H1 (cell line): Measurements from ENCODE around the gene SNX7. TPM values are rescaled to one million over a fixed set of nuclear protein-coding genes. Genes with fewer than 3 reads are reported as not detected.

Experiments
- CTCF ChIA-PET: fragments of 300-600 bp; sonication (Branson Sonifier 250); formaldehyde crosslinking; loops from one replicate; lab custom pipeline; 2021; ENCODE audit not compliant: partially characterized antibody; lab: Charles Lee
- POLR2A ChIA-PET: fragments of 300-600 bp; sonication (Branson Sonifier 250); formaldehyde crosslinking; loops from one replicate; lab custom pipeline; 2021; ENCODE audit warnings: inconsistent platforms; ENCODE audit not compliant: partially characterized antibody; lab: Charles Lee
- DNase-seq, 2 experiments: peaks; one replicate each; pipeline versions ENCODE4 v3.0.0 to v3.0.0-alpha.2; 2010 to 2022; ENCODE audit warnings: low spot score in 2 of 2, low read depth in 1 of 2, mixed read lengths in 1 of 2
- FAIRE-seq: peaks from 2 replicates; lab custom pipeline; 2011; peaks lifted over from hg19 to GRCh38; lab: Jason Lieb, UNC
- H2AFZ ChIP-seq: 2 replicates; pipeline ENCODE4 v1.8.1; 2012; ENCODE audit warnings: low read length, inconsistent platforms
- H2AK5ac ChIP-seq: 2 replicates; pipeline ENCODE4 v1.6.1; 2013; ENCODE audit warnings: low read depth, low read length
- H2BK120ac ChIP-seq: replicated peaks from 2 replicates; pipeline ENCODE3; 2013; ENCODE audit warnings: low read depth, low read length, inconsistent platforms
- H2BK12ac ChIP-seq: 2 replicates; pipeline ENCODE4 v1.6.1; 2013; ENCODE audit warnings: low read depth, low read length
- H2BK15ac ChIP-seq: 2 replicates; pipeline ENCODE4 v1.6.1; 2013; ENCODE audit warnings: low read length
- H2BK20ac ChIP-seq: 2 replicates; pipeline ENCODE4 v1.6.1; 2013; ENCODE audit warnings: low read length
- H2BK5ac ChIP-seq: 2 replicates; pipeline ENCODE4 v1.6.1; 2013; ENCODE audit warnings: low read depth, low read length
- H3K14ac ChIP-seq: 2 replicates; pipeline ENCODE4 v1.6.1; 2013; ENCODE audit warnings: inconsistent platforms; ENCODE audit not compliant: insufficient read length
- H3K18ac ChIP-seq: 2 replicates; pipeline ENCODE4 v1.6.1; 2013; ENCODE audit warnings: low read length; ENCODE audit errors: extremely low read depth
- H3K23ac ChIP-seq: 2 replicates; pipeline ENCODE4 v1.6.1; 2013; ENCODE audit warnings: inconsistent platforms; ENCODE audit not compliant: insufficient read length
- H3K23me2 ChIP-seq: 2 replicates; pipeline ENCODE4 v1.6.1; 2013; ENCODE audit warnings: low read depth, low read length
- H3K27ac ChIP-seq: 2 replicates; pipeline ENCODE4 v1.6.1; 2011; ENCODE audit warnings: low read depth, low read length, inconsistent platforms
- H3K27me3 ChIP-seq, 4 experiments: replicated peaks in 1 of 4; 1 replicate in 1 of 4; 2 replicates in 3 of 4; pipeline versions ENCODE4 v1.6.1 to v1.8.1; 2011 to 2013; ENCODE audit warnings: low read length in 3 of 4, mild to moderate bottlenecking in 3 of 4, inconsistent platforms in 2 of 4, mixed read lengths in 2 of 4, moderate library complexity in 1 of 4; ENCODE audit not compliant: control insufficient read depth in 3 of 4, insufficient read depth in 3 of 4; ENCODE audit errors: extremely low read depth in 1 of 4
- H3K36me3 ChIP-seq, 4 experiments: 2 replicates each; pipeline versions ENCODE4 v1.6.1 to v1.8.1; 2011 to 2013; ENCODE audit warnings: mild to moderate bottlenecking in 4 of 4, low read length in 3 of 4, moderate library complexity in 2 of 4, control low read depth in 1 of 4, inconsistent platforms in 1 of 4; ENCODE audit not compliant: insufficient read depth in 4 of 4, control insufficient read depth in 2 of 4
- H3K4ac ChIP-seq: replicated peaks from 2 replicates; pipeline ENCODE3; 2013; ENCODE audit warnings: low read length, low read depth, mixed read lengths, inconsistent platforms; ENCODE audit not compliant: insufficient read length
- H3K4me1 ChIP-seq, 4 experiments: replicated peaks in 1 of 4; 1 replicate in 1 of 4; 2 replicates in 3 of 4; pipeline versions ENCODE4 v1.6.1 to v1.8.1; 2011 to 2013; ENCODE audit warnings: low read length in 3 of 4, inconsistent platforms in 2 of 4, mixed read lengths in 1 of 4; ENCODE audit not compliant: insufficient read depth in 4 of 4, control insufficient read depth in 3 of 4
- H3K4me2 ChIP-seq, 2 experiments: 2 replicates each; pipeline versions ENCODE4 v1.6.1 to v1.8.1; 2011 to 2013; ENCODE audit warnings: low read depth in 2 of 2, low read length in 2 of 2, control low read depth in 1 of 2, inconsistent platforms in 1 of 2, mild to moderate bottlenecking in 1 of 2; ENCODE audit not compliant: insufficient read depth in 1 of 2
- H3K4me3 ChIP-seq, 4 experiments: fragments of 200-600, 300-600 bp in 1 of 4; sonication (generic), shearing (Covaris generic), sonication (Bioruptor Twin) in 1 of 4; 2 replicates each; pipeline versions ENCODE4 v1.5.1 to v1.8.1; 2011 to 2016; ENCODE audit warnings: low read length in 4 of 4, low read depth in 3 of 4, control low read depth in 2 of 4, inconsistent platforms in 2 of 4, mild to moderate bottlenecking in 2 of 4, mixed read lengths in 1 of 4, moderate library complexity in 1 of 4; ENCODE audit not compliant: insufficient read depth in 2 of 4; ENCODE audit errors: extremely low read depth in 1 of 4
- H3K56ac ChIP-seq: replicated peaks from 2 replicates; pipeline ENCODE3; 2013; ENCODE audit warnings: low read depth, mild to moderate bottlenecking, mixed read lengths, low read length, inconsistent platforms; ENCODE audit not compliant: insufficient read length
- H3K79me1 ChIP-seq: 2 replicates; pipeline ENCODE4 v1.6.1; 2013; ENCODE audit warnings: low read depth, low read length, control low read depth
- H3K79me2 ChIP-seq, 2 experiments: 2 replicates each; pipeline versions ENCODE4 v1.6.1 to v1.8.1; 2012 to 2013; ENCODE audit warnings: low read length in 2 of 2, mild to moderate bottlenecking in 2 of 2, inconsistent platforms in 1 of 2; ENCODE audit not compliant: insufficient read depth in 2 of 2, control insufficient read depth in 1 of 2
- H3K9ac ChIP-seq, 4 experiments: replicated peaks in 1 of 4; 1 replicate in 1 of 4; 2 replicates in 3 of 4; pipeline versions ENCODE4 v1.6.1 to v1.8.1; 2011 to 2013; ENCODE audit warnings: low read depth in 3 of 4, low read length in 3 of 4, control low read depth in 2 of 4, mild to moderate bottlenecking in 2 of 4, moderate library complexity in 2 of 4, inconsistent platforms in 1 of 4; ENCODE audit errors: extremely low read depth in 1 of 4
- H3K9me3 ChIP-seq, 2 experiments: 2 replicates each; pipeline versions ENCODE4 v1.6.1 to v1.8.1; 2012 to 2013; ENCODE audit warnings: mild to moderate bottlenecking in 2 of 2, moderate library complexity in 2 of 2, control low read depth in 1 of 2, inconsistent platforms in 1 of 2, low read depth in 1 of 2, low read length in 1 of 2, mixed read lengths in 1 of 2; ENCODE audit not compliant: insufficient read depth in 2 of 2
- H4K20me1 ChIP-seq, 2 experiments: replicated peaks in 1 of 2; 2 replicates each; pipeline versions ENCODE3 to v1.8.1; 2011 to 2013; ENCODE audit warnings: inconsistent platforms in 2 of 2, low read length in 2 of 2, mild to moderate bottlenecking in 1 of 2; ENCODE audit not compliant: insufficient read depth in 2 of 2, control insufficient read depth in 1 of 2
- H4K5ac ChIP-seq: 2 replicates; pipeline ENCODE4 v1.6.1; 2013; ENCODE audit warnings: low read length, low read depth, mixed read lengths, inconsistent platforms; ENCODE audit not compliant: insufficient read length
- H4K8ac ChIP-seq: 2 replicates; pipeline ENCODE4 v1.8.0; 2013; ENCODE audit warnings: mild to moderate bottlenecking, moderate library complexity, low read length, inconsistent platforms; ENCODE audit not compliant: insufficient read depth; ENCODE audit errors: extremely low read depth
- H4K91ac ChIP-seq: replicated peaks from 2 replicates; pipeline ENCODE3; 2013; ENCODE audit warnings: low read length, mixed read lengths, inconsistent platforms; ENCODE audit not compliant: insufficient read length
- CHD2 ChIP-seq: IDR thresholded peaks from 2 replicates; pipeline ENCODE4 v1.6.1; 2012; ENCODE audit warnings: low read length, improper control_type of control experiment
- WGBS, 2 experiments: shearing (Covaris generic) in 1 of 2; methylation state at CpG; one replicate each; pipeline versions ENCODE4 v1.1.6 to v1.1.7; 2013 to 2015; ENCODE audit warnings: low lambda C conversion rate in 2 of 2, mixed read lengths in 2 of 2, inconsistent platforms in 1 of 2, low coverage in 1 of 2, missing lambda C conversion rate in 1 of 2; ENCODE audit not compliant: insufficient replicate concordance in 2 of 2, insufficient coverage in 1 of 2, insufficient read length in 1 of 2; ENCODE audit errors: extremely low coverage in 1 of 2, missing lambda C conversion rate in 1 of 2; 5-methylcytosine and 5-hydroxymethylcytosine counted together
- polyA plus RNA-seq, 7 experiments: library from polyadenylated mRNA; depleted of rRNA in 3 of 7; stranded (reverse) in 5 of 7; unstranded in 2 of 7; fragments of >200 nt in 5 of 7; fragments of 200-250 nt in 2 of 7; gene quantifications; 1 replicate in 5 of 7; 2 replicates in 1 of 7; 4 replicates in 1 of 7; pipeline versions ENCODE4 v1.2.1 to v1.2.3, GENCODE V29; 2011 to 2013; ENCODE audit warnings: missing spikeins in 2 of 7, mixed read lengths in 2 of 7
- total RNA-seq: library from RNA; stranded (reverse); fragmentation: NEBNext Ultra II Directional; extraction: Animal tissue kit (Norgen Biotek cat#: 25700); gene quantifications from 2 replicates; pipeline ENCODE4 v1.2.1, GENCODE V29; 2021

The SNX7 gene
- total and polyA plus RNA-seq, 2 of the 8 experiments (the other 6 are each of a cell fraction or from before 2014, with no cell fraction given): 9.2 to 23.8 TPM

- Histone ChIP-seq H2BK20ac (no peak overlapping the region), H2BK120ac (no peak overlapping the region), H3K36me3 (no peaks in the 10 kb centered on the region), H2AK5ac (no peak overlapping the region), H2BK12ac (no peak overlapping the region), H3K14ac (no peak overlapping the region), H2BK5ac (no peak overlapping the region), H3K4me2 (no peak overlapping the region), H4K8ac (no peak overlapping the region), H4K5ac (no peak overlapping the region), H3K27me3 (no peaks in the 10 kb centered on the region), H3K23me2 (no peaks in the 10 kb centered on the region), H4K20me1 (no peaks in the 10 kb centered on the region), H2BK15ac (no peak overlapping the region), H3K23ac (no peak overlapping the region), H3K18ac (no peak overlapping the region), H3K27ac (no peak overlapping the region), H3K56ac (no peak overlapping the region), H3K9ac (no peak overlapping the region), H3K79me1 (no peaks in the 10 kb centered on the region), H3K4ac (no peak overlapping the region), H3K4me3 (no peak overlapping the region), H3K9me3 (no peaks in the 10 kb centered on the region), H3K4me1 (no peaks in the 10 kb centered on the region), H2AFZ (no peak overlapping the region), H4K91ac (no peak overlapping the region), H3K79me2 (no peaks in the 10 kb centered on the region)
- no peak for TF ChIP-seq CHD2
- POLR2A ChIA-PET: no interaction called here
- DNase-seq (no peak), FAIRE-seq (no peak)
- CTCF ChIA-PET: no interaction called here
- WGBS, 2 experiments: 84% methylated on average over 2 of the region's 2 CpGs; no CpG with 5 or more reads in 1 of the 2 experiments
Measured at GRCh38 chr1:98705591-98705990, 44.1 kb downstream of the SNX7 start.
